Measurements from ENCODE around the gene FAM117B. TPM values are rescaled to one million over a fixed set of nuclear protein-coding genes. Genes with fewer than 3 reads are reported as not detected.
A peak's percentile ranks its signal among the peaks of the same experiment; 100 is the strongest.

Gene FAM117B
- polyA plus RNA-seq, 2 donors: 2.2 to 3.1 TPM

- Histone ChIP-seq H3K36me3 (ENCODE audit: control insufficient read depth in 2 of 2, insufficient read depth in 2 of 2, low read length in 1 of 2) (peaks cover 0 to 5% of the 10 kb centered on the region in 2 donors), H3K4me3 (ENCODE audit: low read depth in 1 of 2, low read length in 2 of 2) (no peak overlapping the region), H3K27me3 (ENCODE audit: control insufficient read depth in 1 of 2, insufficient read depth in 2 of 2, low read length in 2 of 2) (no peaks in the 10 kb centered on the region), H3K4me1 (ENCODE audit: control insufficient read depth in 2 of 2, insufficient read depth in 2 of 2, low read length in 1 of 2) (no peaks in the 10 kb centered on the region), H3K9me3 (ENCODE audit: control insufficient read depth in 2 of 2, insufficient read depth in 1 of 2, low read depth in 1 of 2, low read length in 1 of 2) (peaks cover 0 to 5% of the 10 kb centered on the region in 2 donors), H3K27ac (ENCODE audit: low read depth in 2 of 2, low read length in 1 of 2) (no peak overlapping the region)
- WGBS, 2 donors: 100% methylated on average over 1 of the region's 1 CpG
These were observed 108.8 kb downstream of the FAM117B start for GRCh38 chr2:202743613-202744012.

DNA sequence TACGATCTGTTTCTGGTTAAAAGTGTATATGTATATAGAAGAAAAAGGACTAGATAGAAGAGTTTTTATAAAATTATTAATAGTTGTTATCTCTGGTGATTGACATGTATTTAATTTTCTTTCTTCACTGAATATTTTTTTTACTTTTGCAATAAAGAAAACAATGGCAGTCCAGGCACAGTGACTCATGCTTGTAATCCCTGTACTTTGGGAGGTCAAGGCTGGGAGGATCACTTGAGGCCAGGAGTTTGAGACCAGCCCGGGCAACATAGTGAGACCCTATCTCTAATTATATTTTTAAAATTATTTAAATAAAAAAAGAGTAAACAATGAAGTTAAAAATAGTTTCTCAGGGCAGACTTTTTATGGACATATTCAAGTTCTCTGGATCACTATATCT, 114.7 kb downstream of the FAM117B start:
- H3K36me3 ChIP-seq (ENCODE audit: control insufficient read depth in 2 of 2, insufficient read depth in 2 of 2, low read length in 1 of 2): no peaks in the 10 kb centered on the region
- H3K9me3 ChIP-seq (ENCODE audit: control insufficient read depth in 2 of 2, insufficient read depth in 1 of 2, low read depth in 1 of 2, low read length in 1 of 2): no peaks in the 10 kb centered on the region
- no peak overlapping the region for H3K4me3 ChIP-seq (ENCODE audit: low read depth in 1 of 2, low read length in 2 of 2)
- no peaks in the 10 kb centered on the region for H3K27me3 ChIP-seq (ENCODE audit: control insufficient read depth in 1 of 2, insufficient read depth in 2 of 2, low read length in 2 of 2)
- no peak overlapping the region for H3K27ac ChIP-seq (ENCODE audit: low read depth in 2 of 2, low read length in 1 of 2)
- 90 to 92% methylated on average over 2 of the region's 2 CpGs for WGBS, 2 donors
- no peaks in the 10 kb centered on the region for H3K4me1 ChIP-seq (ENCODE audit: control insufficient read depth in 2 of 2, insufficient read depth in 2 of 2, low read length in 1 of 2)

DNA sequence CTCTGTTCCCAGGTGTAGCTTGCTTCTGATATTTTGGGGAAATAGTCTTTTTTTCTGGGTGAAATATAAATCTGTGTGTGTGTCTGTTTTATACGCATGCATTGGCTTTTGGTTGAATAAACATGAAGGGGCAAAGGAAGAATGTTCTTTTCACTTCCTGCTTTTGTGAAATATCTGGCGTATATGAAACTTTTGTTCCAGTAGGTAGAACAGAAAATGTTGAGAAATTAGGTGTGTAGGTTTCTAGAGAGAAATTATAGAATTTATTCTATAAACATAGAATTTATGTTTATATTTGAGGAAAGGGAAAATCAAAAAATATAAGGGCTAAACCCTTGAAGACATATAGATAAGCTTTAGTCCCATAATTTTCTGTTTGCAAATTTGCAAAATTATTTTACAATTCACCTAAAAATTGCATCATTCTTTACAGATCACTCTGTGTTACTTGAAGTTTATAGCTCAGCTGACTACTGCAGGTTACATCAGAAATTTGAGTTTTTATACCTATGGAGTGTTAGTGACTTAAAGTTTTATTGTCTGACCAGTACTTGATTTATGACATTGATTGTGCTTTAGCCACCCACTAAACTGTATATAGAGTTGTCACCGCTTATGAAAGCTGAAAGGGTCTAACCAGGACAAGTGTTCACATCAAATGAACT, 116.1 kb downstream of the FAM117B start:
- H3K36me3 ChIP-seq (ENCODE audit: control insufficient read depth in 2 of 2, insufficient read depth in 2 of 2, low read length in 1 of 2): no peaks in the 10 kb centered on the region
- H3K9me3 ChIP-seq (ENCODE audit: control insufficient read depth in 2 of 2, insufficient read depth in 1 of 2, low read depth in 1 of 2, low read length in 1 of 2): no peaks in the 10 kb centered on the region
- 82 to 84% methylated on average over 3 of the region's 3 CpGs for WGBS, 2 donors
- no peak overlapping the region for H3K27ac ChIP-seq (ENCODE audit: low read depth in 2 of 2, low read length in 1 of 2)
- H3K27me3 ChIP-seq (ENCODE audit: control insufficient read depth in 1 of 2, insufficient read depth in 2 of 2, low read length in 2 of 2): no peaks in the 10 kb centered on the region
- no peaks in the 10 kb centered on the region for H3K4me1 ChIP-seq (ENCODE audit: control insufficient read depth in 2 of 2, insufficient read depth in 2 of 2, low read length in 1 of 2)
- H3K4me3 ChIP-seq (ENCODE audit: low read depth in 1 of 2, low read length in 2 of 2): no peak overlapping the region

DNA sequence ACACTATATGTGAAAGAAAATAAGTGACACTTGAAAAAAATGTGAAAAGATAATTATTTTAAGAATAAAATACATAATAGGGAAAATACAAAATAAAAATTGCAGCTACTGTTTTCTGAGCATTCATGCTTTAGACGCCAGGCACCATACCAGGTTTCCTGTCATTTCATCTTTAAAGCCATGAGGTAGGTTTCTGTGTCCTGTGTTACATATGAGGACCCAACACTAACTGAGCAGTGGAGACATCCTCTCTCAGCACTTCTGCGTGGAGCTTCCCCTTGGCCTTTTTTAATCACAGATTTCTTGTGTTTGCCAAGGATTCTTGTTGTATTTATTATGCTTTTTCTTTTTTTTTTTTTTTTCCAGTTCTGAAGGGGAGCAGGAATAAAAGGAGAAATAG, 117.3 kb downstream of the FAM117B start:
- H3K4me1 ChIP-seq (ENCODE audit: control insufficient read depth in 2 of 2, insufficient read depth in 2 of 2, low read length in 1 of 2): no peaks in the 10 kb centered on the region
- no peak overlapping the region for H3K27ac ChIP-seq (ENCODE audit: low read depth in 2 of 2, low read length in 1 of 2)
- H3K36me3 ChIP-seq (ENCODE audit: control insufficient read depth in 2 of 2, insufficient read depth in 2 of 2, low read length in 1 of 2): peaks cover 0 to under 1% of the 10 kb centered on the region in 2 donors
- WGBS, 2 donors: 73 to 77% methylated on average over 2 of the region's 2 CpGs
- H3K9me3 ChIP-seq (ENCODE audit: control insufficient read depth in 2 of 2, insufficient read depth in 1 of 2, low read depth in 1 of 2, low read length in 1 of 2): no peaks in the 10 kb centered on the region
- H3K27me3 ChIP-seq (ENCODE audit: control insufficient read depth in 1 of 2, insufficient read depth in 2 of 2, low read length in 2 of 2): no peaks in the 10 kb centered on the region
- H3K4me3 ChIP-seq (ENCODE audit: low read depth in 1 of 2, low read length in 2 of 2): no peak overlapping the region

- 80 to 88% methylated on average over 6 of the region's 6 CpGs for WGBS, 2 donors
- Histone ChIP-seq H3K27me3 (ENCODE audit: control insufficient read depth in 1 of 2, insufficient read depth in 2 of 2, low read length in 2 of 2) (no peaks in the 10 kb centered on the region), H3K27ac (ENCODE audit: low read depth in 2 of 2, low read length in 1 of 2) (no peak overlapping the region), H3K36me3 (ENCODE audit: control insufficient read depth in 2 of 2, insufficient read depth in 2 of 2, low read length in 1 of 2) (peaks cover 0 to 2% of the 10 kb centered on the region in 2 donors), H3K4me3 (ENCODE audit: low read depth in 1 of 2, low read length in 2 of 2) (no peak overlapping the region), H3K4me1 (ENCODE audit: control insufficient read depth in 2 of 2, insufficient read depth in 2 of 2, low read length in 1 of 2) (no peaks in the 10 kb centered on the region), H3K9me3 (ENCODE audit: control insufficient read depth in 2 of 2, insufficient read depth in 1 of 2, low read depth in 1 of 2, low read length in 1 of 2) (no peaks in the 10 kb centered on the region)
These were observed 120.2 kb downstream of the FAM117B start for GRCh38 chr2:202754936-202755335.

GRCh38 chr2:202756598-202756997, 121.8 kb downstream of the FAM117B start:
- H3K4me3 ChIP-seq (ENCODE audit: low read depth in 1 of 2, low read length in 2 of 2): no peak overlapping the region
- H3K4me1 ChIP-seq (ENCODE audit: control insufficient read depth in 2 of 2, insufficient read depth in 2 of 2, low read length in 1 of 2): no peaks in the 10 kb centered on the region
- no peaks in the 10 kb centered on the region for H3K27me3 ChIP-seq (ENCODE audit: control insufficient read depth in 1 of 2, insufficient read depth in 2 of 2, low read length in 2 of 2)
- WGBS, 2 donors: 73 to 88% methylated on average over 3 of the region's 3 CpGs
- H3K27ac ChIP-seq (ENCODE audit: low read depth in 2 of 2, low read length in 1 of 2): peak overlapping the region in 1 of 2 donors; percentile 83
- no peaks in the 10 kb centered on the region for H3K9me3 ChIP-seq (ENCODE audit: control insufficient read depth in 2 of 2, insufficient read depth in 1 of 2, low read depth in 1 of 2, low read length in 1 of 2)
- H3K36me3 ChIP-seq (ENCODE audit: control insufficient read depth in 2 of 2, insufficient read depth in 2 of 2, low read length in 1 of 2): peaks cover 0 to 2% of the 10 kb centered on the region in 2 donors

GRCh38 chr2:202757339-202757738, 122.6 kb downstream of the FAM117B start:
- Histone ChIP-seq H3K27ac (ENCODE audit: low read depth in 2 of 2, low read length in 1 of 2) (peak overlapping the region; percentile 66 to 83), H3K9me3 (ENCODE audit: control insufficient read depth in 2 of 2, insufficient read depth in 1 of 2, low read depth in 1 of 2, low read length in 1 of 2) (no peaks in the 10 kb centered on the region), H3K4me3 (ENCODE audit: low read depth in 1 of 2, low read length in 2 of 2) (no peak overlapping the region), H3K27me3 (ENCODE audit: control insufficient read depth in 1 of 2, insufficient read depth in 2 of 2, low read length in 2 of 2) (no peaks in the 10 kb centered on the region), H3K36me3 (ENCODE audit: control insufficient read depth in 2 of 2, insufficient read depth in 2 of 2, low read length in 1 of 2) (peaks cover 0 to 2% of the 10 kb centered on the region in 2 donors), H3K4me1 (ENCODE audit: control insufficient read depth in 2 of 2, insufficient read depth in 2 of 2, low read length in 1 of 2) (no peaks in the 10 kb centered on the region)
- WGBS, 2 donors: 83 to 84% methylated on average over 5 of the region's 5 CpGs

DNA sequence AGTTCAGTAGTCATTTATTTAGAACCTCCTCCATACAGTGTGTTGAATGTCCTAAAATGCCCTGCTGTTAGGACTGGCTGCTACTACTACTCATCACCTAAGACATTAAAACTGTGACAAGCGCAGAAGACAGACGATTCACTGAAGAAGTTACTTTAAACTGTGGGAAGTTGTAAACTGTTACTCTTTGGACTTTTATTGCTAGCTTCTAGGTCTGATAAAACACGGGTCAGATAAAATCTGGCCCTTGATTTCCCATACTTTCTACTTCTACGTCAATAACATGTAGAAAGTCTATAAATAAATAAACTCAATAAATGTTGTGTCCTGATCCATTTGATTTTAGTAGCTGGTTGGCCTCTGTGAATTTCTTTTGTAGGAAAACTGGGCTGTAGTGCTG, 123.4 kb downstream of the FAM117B start:
- Histone ChIP-seq H3K36me3 (ENCODE audit: control insufficient read depth in 2 of 2, insufficient read depth in 2 of 2, low read length in 1 of 2) (peaks cover 0 to 2% of the 10 kb centered on the region in 2 donors), H3K27ac (ENCODE audit: low read depth in 2 of 2, low read length in 1 of 2) (no peak overlapping the region), H3K4me3 (ENCODE audit: low read depth in 1 of 2, low read length in 2 of 2) (no peak overlapping the region), H3K4me1 (ENCODE audit: control insufficient read depth in 2 of 2, insufficient read depth in 2 of 2, low read length in 1 of 2) (no peaks in the 10 kb centered on the region), H3K9me3 (ENCODE audit: control insufficient read depth in 2 of 2, insufficient read depth in 1 of 2, low read depth in 1 of 2, low read length in 1 of 2) (no peaks in the 10 kb centered on the region), H3K27me3 (ENCODE audit: control insufficient read depth in 1 of 2, insufficient read depth in 2 of 2, low read length in 2 of 2) (no peaks in the 10 kb centered on the region)
- 68 to 88% methylated on average over 4 of the region's 4 CpGs for WGBS, 2 donors

- no peaks in the 10 kb centered on the region for H3K9me3 ChIP-seq (ENCODE audit: control insufficient read depth in 2 of 2, insufficient read depth in 1 of 2, low read depth in 1 of 2, low read length in 1 of 2)
- H3K27ac ChIP-seq (ENCODE audit: low read depth in 2 of 2, low read length in 1 of 2): no peak overlapping the region
- peaks cover 0 to 2% of the 10 kb centered on the region in 2 donors for H3K36me3 ChIP-seq (ENCODE audit: control insufficient read depth in 2 of 2, insufficient read depth in 2 of 2, low read length in 1 of 2)
- H3K27me3 ChIP-seq (ENCODE audit: control insufficient read depth in 1 of 2, insufficient read depth in 2 of 2, low read length in 2 of 2): no peaks in the 10 kb centered on the region
- no peaks in the 10 kb centered on the region for H3K4me1 ChIP-seq (ENCODE audit: control insufficient read depth in 2 of 2, insufficient read depth in 2 of 2, low read length in 1 of 2)
- no peak overlapping the region for H3K4me3 ChIP-seq (ENCODE audit: low read depth in 1 of 2, low read length in 2 of 2)
- WGBS, 2 donors: 54 to 62% methylated on average over 2 of the region's 2 CpGs
These were observed 123.8 kb downstream of the FAM117B start for GRCh38 chr2:202758604-202759003.

GRCh38 chr2:202760848-202761247, 126.1 kb downstream of the FAM117B start:
- 94 to 95% methylated on average over 2 of the region's 2 CpGs for WGBS, 2 donors
- Histone ChIP-seq H3K9me3 (ENCODE audit: control insufficient read depth in 2 of 2, insufficient read depth in 1 of 2, low read depth in 1 of 2, low read length in 1 of 2) (no peaks in the 10 kb centered on the region), H3K27ac (ENCODE audit: low read depth in 2 of 2, low read length in 1 of 2) (no peak overlapping the region), H3K36me3 (ENCODE audit: control insufficient read depth in 2 of 2, insufficient read depth in 2 of 2, low read length in 1 of 2) (peaks cover 3 to 6% of the 10 kb centered on the region in 2 donors), H3K4me3 (ENCODE audit: low read depth in 1 of 2, low read length in 2 of 2) (no peak overlapping the region), H3K4me1 (ENCODE audit: control insufficient read depth in 2 of 2, insufficient read depth in 2 of 2, low read length in 1 of 2) (peaks cover 0 to 2% of the 10 kb centered on the region in 2 donors), H3K27me3 (ENCODE audit: control insufficient read depth in 1 of 2, insufficient read depth in 2 of 2, low read length in 2 of 2) (no peaks in the 10 kb centered on the region)
